ENCODE measurements around the gene AP1S3.

GRCh38 chr2:223873672-223874071 is 36.3 kb upstream of the AP1S3 start:
- TF ChIP-seq CTCF (tag by site-specific recombination; IDR thresholded peaks at IDR 0.05) (no peak), ZNF248 (tag by site-specific recombination; IDR thresholded peaks at IDR 0.05) (no peak), ZNF677 (tag by site-specific recombination; IDR thresholded peaks at IDR 0.05) (no peak), HOXA7 (CRISPR knock-in tag; IDR thresholded peaks at IDR 0.05; ENCODE audit: borderline replicate concordance) (no peak), ZNF146 (tag by site-specific recombination; IDR thresholded peaks at IDR 0.05) (no peak), SALL2 (tag by site-specific recombination; IDR thresholded peaks at IDR 0.05; ENCODE audit: borderline replicate concordance) (no peak), ZNF621 (tag by site-specific recombination; IDR thresholded peaks at IDR 0.05) (no peak), ZNF423 (tag by site-specific recombination; IDR thresholded peaks at IDR 0.05) (no peak)

Measured in HEK293 (cell line).